ENCODE results near the gene NEK11. TPM values are rescaled to one million over a fixed set of nuclear protein-coding genes. Genes with fewer than 3 reads are reported as not detected.

NEK11 gene
- total and polyA plus RNA-seq, 4 donors, result 4.0 to 36.3 (median 9.8) TPM

DNA sequence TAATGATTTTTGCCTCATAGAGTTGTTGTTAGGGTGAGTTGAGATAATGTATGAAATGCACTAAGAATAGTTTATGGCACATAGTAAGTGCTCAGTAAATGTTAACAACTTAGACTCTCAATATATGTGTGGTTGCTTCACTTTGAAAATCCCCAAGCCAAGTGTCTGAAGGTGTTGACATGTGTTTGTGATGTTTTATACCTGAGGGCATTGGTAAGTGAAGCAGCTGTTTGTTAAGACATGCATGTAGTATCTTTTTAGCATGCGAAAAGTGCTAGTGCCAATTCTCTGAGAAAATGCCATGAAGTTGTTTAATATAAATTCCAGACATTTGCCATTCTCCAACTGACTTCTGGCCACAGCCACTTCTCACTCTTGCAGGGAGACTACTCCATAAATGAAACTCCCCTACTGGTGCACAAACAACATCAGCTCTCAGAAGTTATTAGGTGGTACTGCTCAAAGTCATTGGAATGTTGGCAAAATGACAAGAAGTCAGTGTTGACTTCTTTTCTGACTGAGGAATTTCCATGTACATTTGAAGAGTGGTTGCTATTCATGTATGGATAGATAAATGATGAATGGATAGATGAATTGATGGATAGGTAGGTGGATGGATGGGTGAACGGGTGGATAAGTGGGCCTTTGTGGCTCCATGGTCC is 251.3 kb downstream of the NEK11 start:
- no peak overlapping the region for H3K27ac ChIP-seq (ENCODE audit: low read depth in 1 of 2, low read length in 1 of 2)
- H3K27me3 ChIP-seq (ENCODE audit: control insufficient read depth in 3 of 3, insufficient read depth in 3 of 3, low read length in 2 of 3), result no peaks in the 10 kb centered on the region
- H3K36me3 ChIP-seq (ENCODE audit: control insufficient read depth in 4 of 4, insufficient read depth in 4 of 4, low read length in 4 of 4), result no peaks in the 10 kb centered on the region
- DNase-seq (peak in 2 of 3 donors; percentile 43 to 62), ATAC-seq (ENCODE audit: insufficient read depth, low FRiP score) (no peak)
- no peak for TF ChIP-seq CTCF (IDR thresholded peaks at IDR 0.05; ENCODE audit: control extremely low read depth, extremely low read depth)
- WGBS, 2 donors, result 91 to 94% methylated on average over 2 of the region's 2 CpGs
- H3K9ac ChIP-seq (ENCODE audit: insufficient read depth in 1 of 2, low read length in 2 of 2), result no peak overlapping the region
- H3K4me3 ChIP-seq, result no peak overlapping the region
- H3K4me1 ChIP-seq (ENCODE audit: control insufficient read depth in 5 of 5, insufficient read depth in 5 of 5, low read length in 5 of 5), result peaks cover 0 to 7% (median 0%) of the 10 kb centered on the region in 5 donors
- H3K9me3 ChIP-seq (ENCODE audit: control insufficient read depth in 4 of 4, insufficient read depth in 3 of 4, low read length in 3 of 4), result no peaks in the 10 kb centered on the region

DNA sequence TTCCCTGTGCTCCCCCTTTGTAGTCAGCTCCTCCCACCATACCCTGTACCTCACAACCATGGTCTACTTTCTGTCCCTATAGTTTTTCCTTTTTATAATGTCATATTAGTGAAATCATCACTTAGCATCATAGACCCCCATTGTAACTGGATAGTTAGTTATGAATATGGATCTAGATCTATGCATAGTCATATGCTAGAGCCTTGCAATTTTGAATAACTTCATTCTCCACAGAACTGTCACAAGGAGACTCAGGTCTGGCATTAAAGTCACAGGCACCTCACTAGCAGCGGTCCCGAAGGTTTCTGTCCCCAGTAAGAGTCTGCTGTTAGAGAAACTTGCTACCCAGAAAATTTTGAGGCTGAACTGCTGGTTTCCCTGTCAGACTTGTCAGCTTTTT is 252.9 kb downstream of the NEK11 start:
- DNase-seq, result no peak
- Histone ChIP-seq H3K27me3 (ENCODE audit: control insufficient read depth in 3 of 3, insufficient read depth in 3 of 3, low read length in 2 of 3) (no peaks in the 10 kb centered on the region), H3K9ac (ENCODE audit: insufficient read depth in 1 of 2, low read length in 2 of 2) (no peak overlapping the region), H3K9me3 (ENCODE audit: control insufficient read depth in 4 of 4, insufficient read depth in 3 of 4, low read length in 3 of 4) (no peaks in the 10 kb centered on the region), H3K36me3 (ENCODE audit: control insufficient read depth in 4 of 4, insufficient read depth in 4 of 4, low read length in 4 of 4) (no peaks in the 10 kb centered on the region), H3K4me1 (ENCODE audit: control insufficient read depth in 5 of 5, insufficient read depth in 5 of 5, low read length in 5 of 5) (peaks cover 0 to 10% (median 0%) of the 10 kb centered on the region in 5 donors), H3K27ac (ENCODE audit: low read depth in 1 of 2, low read length in 1 of 2) (no peak overlapping the region), H3K4me3 (no peak overlapping the region)
- ATAC-seq (ENCODE audit: insufficient read depth, low FRiP score), result no peak
- 97 to 98% methylated on average over 2 of the region's 2 CpGs for WGBS, 2 donors
- no peak for TF ChIP-seq CTCF (IDR thresholded peaks at IDR 0.05; ENCODE audit: control extremely low read depth, extremely low read depth)

DNA sequence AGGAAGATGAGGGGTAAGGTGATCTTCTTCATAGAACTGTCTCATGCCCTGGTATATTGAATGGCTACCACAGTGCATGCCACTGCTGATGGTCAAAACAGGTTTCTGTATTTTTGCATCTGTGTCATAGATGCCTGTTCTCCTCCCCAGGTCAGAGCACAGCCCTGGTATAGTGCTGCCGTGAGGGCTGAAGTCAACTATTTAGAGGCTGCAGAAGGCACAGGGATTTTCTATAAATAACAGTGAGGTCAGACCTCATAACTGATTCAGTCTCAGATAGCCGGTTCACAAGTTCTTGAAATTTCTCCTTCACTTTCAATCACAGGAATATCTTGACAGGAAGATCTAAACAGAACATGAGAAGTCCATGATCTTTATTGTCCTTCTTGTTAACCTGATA is 255.7 kb downstream of the NEK11 start:
- H3K4me3 ChIP-seq, result no peak overlapping the region
- no peak for TF ChIP-seq CTCF (IDR thresholded peaks at IDR 0.05; ENCODE audit: control extremely low read depth, extremely low read depth)
- H3K9me3 ChIP-seq (ENCODE audit: control insufficient read depth in 4 of 4, insufficient read depth in 3 of 4, low read length in 3 of 4), result no peaks in the 10 kb centered on the region
- ATAC-seq (ENCODE audit: insufficient read depth, low FRiP score), result no peak
- no peak for DNase-seq
- 73 to 76% methylated on average over 2 of the region's 2 CpGs for WGBS, 2 donors
- H3K4me1 ChIP-seq (ENCODE audit: control insufficient read depth in 5 of 5, insufficient read depth in 5 of 5, low read length in 5 of 5), result peaks cover 0 to 10% (median 0%) of the 10 kb centered on the region in 5 donors
- H3K9ac ChIP-seq (ENCODE audit: insufficient read depth in 1 of 2, low read length in 2 of 2), result no peak overlapping the region
- no peaks in the 10 kb centered on the region for H3K36me3 ChIP-seq (ENCODE audit: control insufficient read depth in 4 of 4, insufficient read depth in 4 of 4, low read length in 4 of 4)
- H3K27me3 ChIP-seq (ENCODE audit: control insufficient read depth in 3 of 3, insufficient read depth in 3 of 3, low read length in 2 of 3), result no peaks in the 10 kb centered on the region
- no peak overlapping the region for H3K27ac ChIP-seq (ENCODE audit: low read depth in 1 of 2, low read length in 1 of 2)

- H3K9ac ChIP-seq (ENCODE audit: insufficient read depth in 1 of 2, low read length in 2 of 2), result no peak overlapping the region
- ATAC-seq (ENCODE audit: insufficient read depth, low FRiP score) (no peak), DNase-seq (no peak)
- peaks cover 0 to 10% (median 0%) of the 10 kb centered on the region in 5 donors for H3K4me1 ChIP-seq (ENCODE audit: control insufficient read depth in 5 of 5, insufficient read depth in 5 of 5, low read length in 5 of 5)
- H3K27me3 ChIP-seq (ENCODE audit: control insufficient read depth in 3 of 3, insufficient read depth in 3 of 3, low read length in 2 of 3), result no peaks in the 10 kb centered on the region
- no peak overlapping the region for H3K4me3 ChIP-seq
- no peak for TF ChIP-seq CTCF (IDR thresholded peaks at IDR 0.05; ENCODE audit: control extremely low read depth, extremely low read depth)
- H3K9me3 ChIP-seq (ENCODE audit: control insufficient read depth in 4 of 4, insufficient read depth in 3 of 4, low read length in 3 of 4), result no peaks in the 10 kb centered on the region
- H3K36me3 ChIP-seq (ENCODE audit: control insufficient read depth in 4 of 4, insufficient read depth in 4 of 4, low read length in 4 of 4), result no peaks in the 10 kb centered on the region
- 89 to 96% methylated on average over 1 of the region's 1 CpG for WGBS, 2 donors
- no peak overlapping the region for H3K27ac ChIP-seq (ENCODE audit: low read depth in 1 of 2, low read length in 1 of 2)
Measured at GRCh38 chr3:131282967-131283366, 256.3 kb downstream of the NEK11 start.

Measured in lung (tissue), 12 donors.